ENCODE measurements around the gene CHN1.

DNA sequence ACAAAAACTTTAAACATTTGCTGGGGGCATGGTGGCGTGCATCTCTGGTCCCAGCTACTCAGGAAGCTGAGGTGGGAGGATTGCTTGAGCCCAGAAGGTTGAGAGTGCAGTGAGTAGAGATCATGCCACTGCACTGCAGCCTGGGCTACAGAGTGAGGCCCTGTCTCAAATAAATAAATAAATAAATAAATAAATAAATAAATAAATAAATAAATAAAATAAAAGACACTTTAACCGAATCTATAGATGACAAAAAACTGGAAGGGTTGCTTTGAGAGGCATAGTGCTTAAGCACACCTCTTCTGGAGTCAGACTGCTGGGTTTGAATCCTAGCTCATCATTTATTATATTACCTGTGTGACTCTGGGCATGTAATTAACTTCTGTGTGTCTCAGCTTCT is 21.2 kb upstream of the CHN1 start:
- TF ChIP-seq EZH2phosphoT487 (IDR thresholded peaks at IDR 0.05) (no peak), EZH2 (IDR thresholded peaks at IDR 0.05) (no peak)
- TF ChIP-seq, protein P1, sequence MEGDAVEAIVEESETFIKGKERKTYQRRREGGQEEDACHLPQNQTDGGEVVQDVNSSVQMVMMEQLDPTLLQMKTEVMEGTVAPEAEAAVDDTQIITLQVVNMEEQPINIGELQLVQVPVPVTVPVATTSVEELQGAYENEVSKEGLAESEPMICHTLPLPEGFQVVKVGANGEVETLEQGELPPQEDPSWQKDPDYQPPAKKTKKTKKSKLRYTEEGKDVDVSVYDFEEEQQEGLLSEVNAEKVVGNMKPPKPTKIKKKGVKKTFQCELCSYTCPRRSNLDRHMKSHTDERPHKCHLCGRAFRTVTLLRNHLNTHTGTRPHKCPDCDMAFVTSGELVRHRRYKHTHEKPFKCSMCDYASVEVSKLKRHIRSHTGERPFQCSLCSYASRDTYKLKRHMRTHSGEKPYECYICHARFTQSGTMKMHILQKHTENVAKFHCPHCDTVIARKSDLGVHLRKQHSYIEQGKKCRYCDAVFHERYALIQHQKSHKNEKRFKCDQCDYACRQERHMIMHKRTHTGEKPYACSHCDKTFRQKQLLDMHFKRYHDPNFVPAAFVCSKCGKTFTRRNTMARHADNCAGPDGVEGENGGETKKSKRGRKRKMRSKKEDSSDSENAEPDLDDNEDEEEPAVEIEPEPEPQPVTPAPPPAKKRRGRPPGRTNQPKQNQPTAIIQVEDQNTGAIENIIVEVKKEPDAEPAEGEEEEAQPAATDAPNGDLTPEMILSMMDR (IDR thresholded peaks at IDR 0.05): no peak

All from neural progenitor cell (in vitro differentiated cells).